A549 treated with AZD9567 at 1 μM for 4 hours (cell line): ENCODE results near the gene DNPH1. TPM values are rescaled to one million over a fixed set of nuclear protein-coding genes. Genes with fewer than 3 reads are reported as not detected.

Experiments
- total RNA-seq: library from RNA; stranded (reverse); fragments of 200-300 nt; extraction: Qiagen RNA extraction; gene quantifications from 5 replicates; pipeline ENCODE4 v1.2.3, GENCODE V29; 2022; ENCODE audit not compliant: insufficient read depth

The DNPH1 gene, protein sequence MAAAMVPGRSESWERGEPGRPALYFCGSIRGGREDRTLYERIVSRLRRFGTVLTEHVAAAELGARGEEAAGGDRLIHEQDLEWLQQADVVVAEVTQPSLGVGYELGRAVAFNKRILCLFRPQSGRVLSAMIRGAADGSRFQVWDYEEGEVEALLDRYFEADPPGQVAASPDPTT
- total RNA-seq = 54.2 to 100.0 TPM (median 95.4 TPM) in 5 replicates

DNA sequence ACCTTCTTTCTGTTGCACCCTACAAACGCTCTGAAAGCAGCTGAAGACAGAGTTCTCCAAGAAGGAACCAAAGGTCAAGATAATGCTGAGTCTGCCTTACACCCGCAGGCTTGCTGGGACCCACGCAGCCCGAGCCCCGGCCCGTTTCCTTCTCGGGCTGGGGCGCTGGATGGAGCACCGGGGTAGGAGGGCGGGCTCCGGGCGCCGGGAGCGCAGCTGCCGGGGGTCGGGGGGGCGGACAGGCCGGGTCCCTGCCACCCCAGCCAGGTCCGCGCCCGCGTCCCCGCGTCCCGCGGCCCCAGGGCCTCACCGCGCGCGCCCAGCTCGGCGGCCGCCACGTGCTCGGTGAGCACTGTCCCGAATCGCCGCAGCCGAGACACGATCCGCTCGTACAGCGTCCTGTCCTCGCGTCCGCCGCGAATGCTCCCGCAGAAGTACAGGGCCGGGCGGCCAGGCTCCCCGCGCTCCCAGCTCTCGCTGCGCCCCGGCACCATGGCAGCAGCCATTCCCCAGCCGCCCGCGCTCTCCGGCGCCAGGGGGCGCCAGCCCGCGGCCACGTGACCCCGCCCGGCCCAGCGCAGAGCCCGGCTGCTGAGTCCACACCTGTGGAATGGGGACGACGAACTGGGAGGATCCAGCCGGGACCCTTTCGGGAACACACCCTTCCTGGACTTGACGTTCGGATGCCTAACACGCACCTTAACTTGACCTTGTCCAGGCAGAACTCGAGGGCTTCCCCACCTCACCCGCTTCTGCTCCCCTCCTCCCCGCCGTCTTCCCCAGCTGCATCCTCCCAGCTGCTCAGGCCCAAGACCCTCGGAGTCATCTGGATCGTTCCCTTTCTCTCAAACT lies at the start of gene DNPH1:
TSS of gene DNPH1 (minus strand) at position 531 of the 852 bp plus-strand sequence. CDS start at position 506, 25 bp downstream.

DNA sequence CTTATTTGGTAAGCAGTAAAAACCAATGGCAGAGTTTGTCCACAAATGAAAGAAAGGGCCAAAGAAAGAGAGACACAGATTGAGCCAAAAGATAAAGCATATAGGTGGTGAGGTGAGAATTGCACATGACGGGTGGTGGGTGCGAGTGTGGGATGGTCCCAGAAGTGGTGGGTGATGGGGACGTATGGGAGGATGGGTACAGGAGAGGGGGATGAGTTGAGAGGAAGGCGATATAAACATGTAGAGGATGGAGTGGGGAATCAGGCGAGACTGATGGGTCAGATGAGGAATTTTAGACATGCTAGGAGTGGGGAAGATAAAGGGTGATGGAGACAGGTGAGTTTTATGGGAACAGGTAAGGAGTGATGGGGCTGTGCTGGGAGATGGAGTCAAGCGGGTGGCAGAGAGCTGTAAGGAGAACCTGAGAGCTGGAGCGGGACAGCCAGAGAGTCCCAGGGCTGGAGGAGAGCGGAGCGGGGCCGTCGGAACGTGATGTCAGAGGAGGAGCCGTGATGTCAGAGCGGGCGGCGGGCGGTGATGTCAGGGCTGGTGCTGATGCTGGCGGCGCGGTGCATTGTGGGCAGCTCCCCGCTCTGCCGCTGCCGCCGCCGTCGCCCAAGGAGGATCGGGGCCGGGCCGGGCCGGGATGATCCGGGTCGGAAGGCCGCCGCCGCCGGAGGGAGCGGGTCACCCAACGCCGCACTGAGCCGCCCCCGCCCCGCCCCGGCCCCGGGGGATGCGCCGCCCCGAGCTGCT lies 13.8 kb upstream of the DNPH1 start, which contains the start of gene TTBK1:
TSS of gene TTBK1 (plus strand) at position 574 of the 756 bp plus-strand sequence. CDS start 3,180 bp downstream, outside the sequence.

DNA sequence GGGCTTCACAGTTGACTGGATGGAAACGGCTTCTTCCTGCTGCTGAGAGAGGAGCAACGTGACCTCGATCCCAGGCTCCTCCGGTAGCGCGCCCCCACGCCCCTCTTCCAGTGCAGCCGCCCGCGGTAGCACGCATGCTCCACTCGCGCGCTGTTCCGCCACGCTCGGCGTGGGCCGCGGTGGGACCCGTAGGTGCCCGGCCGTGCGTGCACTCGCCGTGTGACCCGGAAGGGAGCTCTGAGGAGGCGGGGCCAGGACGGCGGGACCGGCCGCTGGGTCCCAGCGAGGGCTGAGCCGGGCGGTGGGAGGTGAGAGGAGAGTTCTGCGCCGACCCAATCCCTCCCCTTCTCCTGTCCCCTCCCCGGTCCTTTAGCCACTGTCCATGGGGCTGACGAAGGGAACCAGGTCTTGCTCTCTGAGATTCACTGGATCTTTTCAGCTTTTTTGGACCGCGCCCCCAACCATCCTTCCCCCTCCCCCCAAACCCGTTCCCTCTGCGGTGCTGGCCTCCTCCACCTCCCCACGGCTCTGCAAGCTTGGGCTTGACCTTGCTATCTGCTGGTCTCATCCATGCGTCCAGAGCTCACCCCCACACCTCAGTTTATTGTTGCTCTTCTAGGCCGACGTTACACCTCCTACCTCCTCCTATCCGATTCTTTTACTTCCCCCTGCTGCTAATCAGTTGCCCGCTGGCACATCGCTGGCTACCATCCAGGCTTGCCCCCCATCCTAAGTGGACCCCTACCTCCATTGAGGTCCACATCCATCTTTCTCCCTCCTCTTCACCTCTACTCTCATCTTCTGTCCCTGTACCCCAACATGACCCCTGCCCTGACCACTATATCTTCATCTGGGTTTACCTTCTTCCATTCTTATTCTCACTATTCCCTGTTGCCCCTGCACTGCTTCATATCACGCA lies 47.1 kb downstream of the DNPH1 start, which contains the start of gene CUL9:
TSS of gene CUL9 (plus strand) at position 255 of the 919 bp plus-strand sequence. CDS start 2,115 bp downstream, outside the sequence.

Other genes with a start within 250 kb of the DNPH1 start
- gene PPP2R5D, start 244.9 kb downstream of the DNPH1 start, total RNA-seq = 24.4 to 30.2 TPM (median 25.9 TPM) in 5 replicates
- gene MEA1, start 215.5 kb downstream of the DNPH1 start, total RNA-seq = 84.2 to 98.3 TPM (median 93.7 TPM) in 5 replicates
- gene KLHDC3, start 215.2 kb downstream of the DNPH1 start, total RNA-seq = 26.1 to 33.2 TPM (median 28.5 TPM) in 5 replicates
- 67.4 to 78.5 TPM (median 71.4 TPM) in 5 replicates for gene RRP36, start 207.9 kb downstream of the DNPH1 start, total RNA-seq
- gene CUL7, start 175.6 kb downstream of the DNPH1 start, total RNA-seq = 5.6 to 8.5 TPM (median 7.8 TPM) in 5 replicates
- gene MRPL2, start 170.0 kb downstream of the DNPH1 start, total RNA-seq = 60.2 to 69.4 TPM (median 62.1 TPM) in 5 replicates
- 4.8 to 7.7 TPM (median 6.4 TPM) in 5 replicates for gene KLC4, start 169.8 kb downstream of the DNPH1 start, total RNA-seq
- 4.4 to 12.7 TPM (median 5.0 TPM) in 5 replicates for gene PTK7, start 153.2 kb downstream of the DNPH1 start, total RNA-seq
- 13.9 to 16.8 TPM (median 16.4 TPM) in 5 replicates for gene SRF, start 58.2 kb downstream of the DNPH1 start, total RNA-seq
- gene CUL9, start 47.3 kb downstream of the DNPH1 start, total RNA-seq = 6.1 to 9.7 TPM (median 9.2 TPM) in 5 replicates
- 0.03 to 0.06 TPM (median 0.05 TPM) in 4 of 5 replicates, not detected in the other for gene TTBK1, start 14.0 kb upstream of the DNPH1 start, total RNA-seq
- not detected in 5 replicates for gene SLC22A7, start 68.8 kb upstream of the DNPH1 start, total RNA-seq
- gene CRIP3, start 79.3 kb upstream of the DNPH1 start, total RNA-seq = 0.23 to 0.57 TPM (median 0.53 TPM) in 4 of 5 replicates, not detected in the other
- 3.8 to 6.6 TPM (median 5.2 TPM) in 5 replicates for gene ZNF318, start 140.2 kb upstream of the DNPH1 start, total RNA-seq
- 6.2 to 13.7 TPM (median 11.3 TPM) in 5 replicates for gene ABCC10, start 198.1 kb upstream of the DNPH1 start, total RNA-seq
- 7.8 to 9.6 TPM (median 8.6 TPM) in 5 replicates for gene DLK2, start 226.1 kb upstream of the DNPH1 start, total RNA-seq
- 11.3 to 19.9 TPM (median 19.1 TPM) in 5 replicates for gene TJAP1, start 248.1 kb upstream of the DNPH1 start, total RNA-seq